GM12875 (cell line): ENCODE data around the gene AADACL4.

Experiments
- H3K4me3 ChIP-seq: one replicate; pipeline ENCODE4 v1.5.1; 2011; ENCODE audit warnings: low read depth, low read length, control low read depth
- CTCF ChIP-seq: IDR thresholded peaks from 2 replicates; pipeline ENCODE4 v1.5.1; 2011; ENCODE audit warnings: low read depth, mild to moderate bottlenecking, control low read depth, inconsistent platforms, low read length, moderate library complexity, borderline replicate concordance; ENCODE audit not compliant: insufficient read depth

AADACL4 gene

GRCh38 chr1:12643785-12644184 lies at the start of gene AADACL4:
Gene AADACL4 (plus strand): TSS chr1:12644085. CDS start chr1:12644547, 462 bp downstream.
- TF ChIP-seq CTCF: no peak
- H3K4me3 ChIP-seq: no peak within 1 kb of the TSS

- no peak overlapping the region for H3K4me3 ChIP-seq
- TF ChIP-seq CTCF: no peak
Measured at GRCh38 chr1:12594490-12594889, 49.4 kb upstream of the AADACL4 start.

GRCh38 chr1:12594966-12595756 lies 48.7 kb upstream of the AADACL4 start:
- TF ChIP-seq CTCF: no peak
- no peak overlapping the region for H3K4me3 ChIP-seq

GRCh38 chr1:12595757-12596006 lies 48.2 kb upstream of the AADACL4 start:
- no peak for TF ChIP-seq CTCF
- no peak overlapping the region for H3K4me3 ChIP-seq

GRCh38 chr1:12596007-12596821 lies 47.7 kb upstream of the AADACL4 start:
- TF ChIP-seq CTCF: no peak
- H3K4me3 ChIP-seq: no peak overlapping the region

GRCh38 chr1:12597792-12598191 lies 46.1 kb upstream of the AADACL4 start:
- TF ChIP-seq CTCF: no peak
- H3K4me3 ChIP-seq: no peak overlapping the region

- TF ChIP-seq CTCF: no peak
- H3K4me3 ChIP-seq: no peak overlapping the region
Measured at GRCh38 chr1:12598974-12599373, 44.9 kb upstream of the AADACL4 start.
